Esophagus squamous epithelium (tissue), 5 donors: ENCODE data around the gene ATP11B. TPM values are rescaled to one million over a fixed set of nuclear protein-coding genes. Genes with fewer than 3 reads are reported as not detected.

ENCODE experiments used
- DNase-seq: peaks from one replicate; lab custom pipeline; 2025; lab: John Stamatoyannopoulos, UW
- H3K27ac ChIP-seq, 4 donors: fragments of 200-600 bp; sonication (generic); one replicate each; pipeline ENCODE4 v1.5.1; 2016 to 2019; ENCODE audit warnings: mild to moderate bottlenecking in 1 of 4
- H3K27me3 ChIP-seq, 4 donors: fragments of 200-600 bp; sonication (generic); 1 replicate in 3 of 4; 2 replicates in 1 of 4; pipeline versions ENCODE4 v1.5.1 to v1.6.0; 2017 to 2021; ENCODE audit warnings: antibody characterized with exemption in 1 of 4
- H3K36me3 ChIP-seq, 3 donors: fragments of 200-600 bp; sonication (generic); one replicate each; pipeline ENCODE4 v1.5.1; 2016 to 2019
- H3K4me1 ChIP-seq, 3 donors: fragments of 200-600 bp; sonication (generic); one replicate each; pipeline ENCODE4 v1.5.1; 2017 to 2019
- H3K4me3 ChIP-seq, 4 donors: fragments of 200-600 bp; sonication (generic); 1 replicate in 3 of 4; 2 replicates in 1 of 4; pipeline ENCODE4 v1.5.1; 2016 to 2019; ENCODE audit warnings: mild to moderate bottlenecking in 2 of 4, moderate library complexity in 1 of 4
- H3K9me3 ChIP-seq, 3 donors: fragments of 200-600 bp; sonication (generic); one replicate each; pipeline ENCODE4 v1.5.1; 2016 to 2019
- POLR2A ChIP-seq, 4 donors: fragments of 450-650 bp; IDR thresholded peaks; one replicate each; pipeline ENCODE4 v1.6.1; 2017; ENCODE audit warnings: antibody characterized with exemption in 4 of 4, mild to moderate bottlenecking in 4 of 4, moderate library complexity in 3 of 4
- WGBS, 2 donors: methylation state at CpG; one replicate each; pipeline ENCODE4 v1.1.5; 2018; 5-methylcytosine and 5-hydroxymethylcytosine counted together
- intact Hi-C: fragments of 100-400 bp; cut with DNase I; formaldehyde crosslinking; loops from one replicate; pipeline ENCODE4 v1.15.0; 2022
- total RNA-seq, 4 donors: library from RNA; depleted of rRNA; stranded (reverse); fragments of >200 nt; gene quantifications; one replicate each; pipeline ENCODE4 v1.1.0, GENCODE V29; 2016
- TF ChIP-seq, protein P1 (sequence below), 6 experiments: fragments of 450-650 bp in 4 of 6; fragments of 200-600 bp in 2 of 6; sonication (generic) in 2 of 6; IDR thresholded peaks; one replicate each; pipeline ENCODE4 v1.5.1; 2016 to 2019; ENCODE audit warnings: antibody characterized with exemption in 6 of 6, mild to moderate bottlenecking in 4 of 6, moderate library complexity in 4 of 6
- donor health status: DM: yes; HTN: yes; CAD: no.

The ATP11B gene
- total RNA-seq, 4 donors from 2014 or later = 73.3 to 202 (median 132) TPM

DNA sequence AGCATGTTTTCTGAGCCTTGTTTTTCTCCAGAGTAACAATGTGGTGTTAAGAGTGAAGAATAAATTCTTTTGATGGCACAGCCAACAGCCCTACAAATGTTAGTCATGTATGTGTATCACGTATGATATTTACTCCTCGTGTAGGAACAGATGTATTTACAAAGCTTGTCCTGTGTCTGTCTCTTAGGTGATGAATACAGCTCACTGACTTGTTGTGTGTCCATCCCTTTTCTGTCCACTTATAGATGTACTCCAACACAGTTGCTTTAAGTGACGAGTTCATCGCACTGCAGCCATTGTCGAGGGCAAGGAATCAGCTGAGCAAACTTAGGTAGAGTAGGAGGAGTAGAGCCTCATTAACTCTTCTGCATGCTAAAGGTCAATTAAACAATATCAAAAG, 108.9 kb downstream of the ATP11B start:
- peaks cover 0 to 95% (median 14%) of the 10 kb centered on the region in 3 donors for H3K36me3 ChIP-seq

DNA sequence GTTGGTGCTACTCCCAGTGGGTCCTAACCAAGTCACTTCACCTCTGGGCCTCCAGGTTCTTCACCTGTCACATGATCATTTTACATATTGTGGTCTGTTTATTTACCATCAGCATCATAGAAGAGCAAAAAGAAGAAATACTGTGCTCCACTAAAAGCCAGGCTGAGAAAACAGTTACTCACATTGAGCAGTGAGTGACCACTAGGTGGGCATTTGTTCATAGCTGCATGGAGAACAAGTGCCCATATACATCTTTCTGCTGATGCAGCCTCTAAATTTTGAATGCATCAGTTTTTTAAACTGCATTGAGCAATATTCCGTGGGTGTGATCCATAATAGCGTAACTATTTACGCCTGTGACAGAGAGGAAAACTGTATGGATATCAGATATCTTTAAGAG, 110.9 kb downstream of the ATP11B start:
- Histone ChIP-seq H3K27me3 (no peaks in the 10 kb centered on the region), H3K4me1 (no peaks in the 10 kb centered on the region), H3K4me3 (no peak overlapping the region), H3K27ac (no peak overlapping the region), H3K9me3 (no peaks in the 10 kb centered on the region), H3K36me3 (peaks cover 0 to 89% (median 13%) of the 10 kb centered on the region in 3 donors)
- intact Hi-C loops = no loop called here
- DNase-seq = no peak
- WGBS, 2 donors = 83 to 92% methylated on average over 3 of the region's 3 CpGs
- TF ChIP-seq POLR2A (IDR thresholded peaks at IDR 0.05) = no peak
- TF ChIP-seq, protein P1, sequence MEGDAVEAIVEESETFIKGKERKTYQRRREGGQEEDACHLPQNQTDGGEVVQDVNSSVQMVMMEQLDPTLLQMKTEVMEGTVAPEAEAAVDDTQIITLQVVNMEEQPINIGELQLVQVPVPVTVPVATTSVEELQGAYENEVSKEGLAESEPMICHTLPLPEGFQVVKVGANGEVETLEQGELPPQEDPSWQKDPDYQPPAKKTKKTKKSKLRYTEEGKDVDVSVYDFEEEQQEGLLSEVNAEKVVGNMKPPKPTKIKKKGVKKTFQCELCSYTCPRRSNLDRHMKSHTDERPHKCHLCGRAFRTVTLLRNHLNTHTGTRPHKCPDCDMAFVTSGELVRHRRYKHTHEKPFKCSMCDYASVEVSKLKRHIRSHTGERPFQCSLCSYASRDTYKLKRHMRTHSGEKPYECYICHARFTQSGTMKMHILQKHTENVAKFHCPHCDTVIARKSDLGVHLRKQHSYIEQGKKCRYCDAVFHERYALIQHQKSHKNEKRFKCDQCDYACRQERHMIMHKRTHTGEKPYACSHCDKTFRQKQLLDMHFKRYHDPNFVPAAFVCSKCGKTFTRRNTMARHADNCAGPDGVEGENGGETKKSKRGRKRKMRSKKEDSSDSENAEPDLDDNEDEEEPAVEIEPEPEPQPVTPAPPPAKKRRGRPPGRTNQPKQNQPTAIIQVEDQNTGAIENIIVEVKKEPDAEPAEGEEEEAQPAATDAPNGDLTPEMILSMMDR (IDR thresholded peaks at IDR 0.05) = peak in 1 of 6 experiments; percentile 13

More for the DNA sequence above, 108.9 kb downstream of the ATP11B start:
- TF ChIP-seq, protein P1 (IDR thresholded peaks at IDR 0.05) = no peak
- TF ChIP-seq POLR2A (IDR thresholded peaks at IDR 0.05) = no peak
- Histone ChIP-seq H3K4me3 (no peak overlapping the region), H3K9me3 (no peaks in the 10 kb centered on the region), H3K27ac (no peak overlapping the region), H3K27me3 (no peaks in the 10 kb centered on the region), H3K4me1 (no peaks in the 10 kb centered on the region)
- intact Hi-C loops = no loop called here
- DNase-seq = no peak
- 82 to 88% methylated on average over 5 of the region's 5 CpGs for WGBS, 2 donors

DNA sequence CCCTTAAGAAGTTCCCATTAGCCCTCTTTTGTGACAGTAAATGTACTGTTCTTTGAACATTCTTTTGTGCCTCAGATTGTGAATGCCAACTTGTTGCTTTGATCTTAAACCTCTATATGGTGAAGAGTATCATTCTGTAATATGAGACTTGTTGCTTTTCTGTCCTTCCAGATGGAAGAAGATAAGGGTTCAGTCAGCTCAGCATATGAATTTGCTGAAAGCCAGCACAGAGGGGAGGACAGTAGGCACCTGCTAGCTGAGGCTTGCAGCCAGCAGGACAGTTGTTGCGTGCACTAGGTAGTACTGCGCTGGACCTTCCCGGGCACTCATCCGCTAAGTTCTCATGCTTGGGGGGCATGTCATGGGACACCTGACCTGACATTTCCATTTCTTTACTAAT, 112.3 kb downstream of the ATP11B start:
- DNase-seq = no peak
- TF ChIP-seq, protein P1 (IDR thresholded peaks at IDR 0.05) = no peak
- TF ChIP-seq POLR2A (IDR thresholded peaks at IDR 0.05) = no peak
- Histone ChIP-seq H3K36me3 (peaks cover 0 to 85% (median 6%) of the 10 kb centered on the region in 3 donors), H3K27me3 (no peaks in the 10 kb centered on the region), H3K4me3 (no peak overlapping the region), H3K27ac (no peak overlapping the region), H3K4me1 (no peaks in the 10 kb centered on the region), H3K9me3 (no peaks in the 10 kb centered on the region)
- intact Hi-C loops = no loop called here
- WGBS, 2 donors = 100% methylated on average over 4 of the region's 4 CpGs

DNA sequence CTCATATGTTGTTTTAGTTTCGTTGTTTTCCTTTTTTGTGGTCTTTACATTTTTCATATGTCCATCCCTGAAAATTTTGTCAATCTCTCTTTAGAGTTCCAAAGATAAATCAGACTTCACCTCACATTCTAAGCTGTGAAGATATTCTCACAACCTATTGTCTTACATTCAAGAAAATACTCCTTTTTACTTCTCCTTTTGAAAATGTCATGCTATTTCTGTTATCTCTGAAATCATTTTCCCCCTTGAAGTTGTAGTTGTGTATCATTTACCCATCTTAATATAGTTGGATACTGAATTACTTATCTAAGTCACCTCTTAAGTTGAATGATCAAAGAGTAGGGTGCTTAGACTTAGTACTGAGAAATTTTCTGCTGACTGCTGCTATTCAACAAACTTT, 112.7 kb downstream of the ATP11B start:
- Histone ChIP-seq H3K36me3 (peaks cover 0 to 81% (median 6%) of the 10 kb centered on the region in 3 donors), H3K4me1 (no peaks in the 10 kb centered on the region), H3K4me3 (no peak overlapping the region), H3K9me3 (no peaks in the 10 kb centered on the region), H3K27ac (no peak overlapping the region), H3K27me3 (no peaks in the 10 kb centered on the region)
- intact Hi-C loops = no loop called here
- no peak for DNase-seq
- WGBS, 2 donors = 81 to 85% methylated on average over 1 of the region's 1 CpG
- TF ChIP-seq POLR2A (IDR thresholded peaks at IDR 0.05) = no peak
- TF ChIP-seq, protein P1 (IDR thresholded peaks at IDR 0.05) = no peak

DNA sequence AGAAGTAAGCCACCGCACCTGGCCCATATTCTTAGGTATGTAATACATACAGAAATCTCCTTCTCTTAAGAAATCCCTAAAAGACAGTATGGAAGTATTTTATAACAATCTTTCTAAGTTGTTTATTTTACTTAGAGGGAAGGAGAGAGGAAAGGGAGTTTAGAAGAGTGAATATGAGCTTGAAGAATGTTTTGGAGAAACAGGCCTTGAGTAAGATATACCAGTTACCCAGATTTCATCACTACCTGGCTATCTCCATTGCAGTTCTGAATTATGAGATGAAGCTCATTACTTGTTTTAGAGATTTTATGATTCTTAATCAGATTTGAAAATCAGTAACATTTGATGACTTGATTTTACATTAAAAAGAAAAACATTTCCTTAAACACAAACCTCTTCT, 115.2 kb downstream of the ATP11B start:
- Histone ChIP-seq H3K27ac (no peak overlapping the region), H3K36me3 (peaks cover 0 to 84% (median 6%) of the 10 kb centered on the region in 3 donors), H3K9me3 (no peaks in the 10 kb centered on the region), H3K4me1 (peaks cover 0 to 6% (median 0%) of the 10 kb centered on the region in 3 donors), H3K4me3 (no peak overlapping the region), H3K27me3 (no peaks in the 10 kb centered on the region)
- WGBS, 2 donors = 100% methylated on average over 1 of the region's 1 CpG; no CpG with 5 or more reads in 1 of the 2 donors
- DNase-seq = no peak
- intact Hi-C loops = no loop called here
- no peak for TF ChIP-seq POLR2A (IDR thresholded peaks at IDR 0.05)
- TF ChIP-seq, protein P1 (IDR thresholded peaks at IDR 0.05) = no peak
